Glomerular endothelial cell (primary cell): Measurements from ENCODE around the gene LRBA. TPM values are rescaled to one million over a fixed set of nuclear protein-coding genes. Genes with fewer than 3 reads are reported as not detected.

Experiments used
- DNase-seq: peaks from one replicate; pipeline ENCODE4 v3.0.0-alpha.2; 2011; ENCODE audit warnings: low read depth, low spot score; ENCODE audit errors: extremely low read depth
- total RNA-seq: library from RNA; depleted of rRNA; stranded (reverse); fragments of >200 nt; gene quantifications from 2 replicates; pipeline ENCODE4 v1.2.3, GENCODE V29; 2015

LRBA gene
- total RNA-seq, 1 donor from 2014 or later, result 23.7 TPM

- DNase-seq, result no peak
These were observed 414.2 kb downstream of the LRBA start for GRCh38 chr4:150600812-150601445.

GRCh38 chr4:150599547-150599946, 415.5 kb downstream of the LRBA start:
- DNase-seq, result no peak

GRCh38 chr4:150598909-150599308, 416.2 kb downstream of the LRBA start:
- no peak for DNase-seq

DNA sequence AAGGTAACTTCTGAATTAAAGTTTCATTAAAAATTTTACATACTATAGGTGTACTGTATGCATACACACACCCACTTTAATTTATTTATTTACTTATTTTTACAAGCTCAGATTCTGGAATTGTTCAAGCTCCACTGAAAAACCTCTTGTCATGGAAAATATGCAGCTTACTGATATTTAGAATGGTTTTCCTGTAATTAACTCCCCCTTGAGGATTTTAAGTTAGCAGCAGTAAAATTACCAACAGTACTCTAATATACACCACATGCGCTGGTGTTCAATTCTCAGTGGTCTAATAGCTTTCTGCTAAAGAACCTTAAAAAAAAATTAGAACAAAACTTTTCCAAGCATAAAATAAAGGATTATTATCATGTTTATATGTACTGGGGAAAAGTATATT, 421.1 kb downstream of the LRBA start:
- no peak for DNase-seq

- DNase-seq, result no peak
These were observed 423.2 kb downstream of the LRBA start for GRCh38 chr4:150591904-150592303.

GRCh38 chr4:150591406-150591805, 423.7 kb downstream of the LRBA start:
- no peak for DNase-seq

DNA sequence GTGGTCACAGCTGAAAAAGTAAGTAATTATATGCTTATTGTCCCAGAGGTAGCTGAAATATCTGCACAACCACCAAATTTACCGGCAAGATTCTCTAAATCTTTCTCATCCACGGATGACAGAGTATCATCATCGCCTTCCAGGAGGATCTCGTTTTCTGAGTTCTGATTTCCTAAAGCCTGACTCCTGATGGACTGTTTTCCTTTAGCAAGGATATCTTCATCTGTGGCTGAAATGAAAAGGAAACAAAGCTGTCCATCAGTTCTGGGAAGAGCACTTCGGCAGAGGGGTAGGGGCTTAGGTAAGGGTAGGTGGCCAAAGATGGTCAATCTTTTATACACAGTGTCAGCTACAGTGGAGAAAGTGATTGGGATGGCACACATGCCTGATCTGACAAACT, 424.5 kb downstream of the LRBA start:
- DNase-seq, result no peak

DNA sequence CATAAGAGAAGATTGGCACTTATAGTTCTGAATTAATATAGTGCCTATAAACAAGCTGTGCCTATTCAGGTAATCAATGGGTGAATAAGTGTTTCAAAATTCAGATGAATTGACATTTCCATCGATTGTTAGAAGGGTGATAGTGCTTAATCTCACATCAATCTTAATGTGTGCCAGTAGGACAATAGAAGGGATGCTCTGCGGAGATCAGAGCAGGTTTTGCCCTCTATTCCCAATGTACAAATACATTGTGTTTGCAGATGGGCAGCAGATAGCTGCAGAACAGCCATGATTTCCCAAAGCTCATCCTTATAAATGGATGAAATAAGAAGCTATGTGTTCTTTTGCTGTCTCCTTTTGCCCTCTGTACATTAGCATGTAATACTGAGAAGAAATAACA, 425.9 kb downstream of the LRBA start:
- DNase-seq, result no peak

GRCh38 chr4:150588316-150588715, 426.8 kb downstream of the LRBA start:
- no peak for DNase-seq

DNA sequence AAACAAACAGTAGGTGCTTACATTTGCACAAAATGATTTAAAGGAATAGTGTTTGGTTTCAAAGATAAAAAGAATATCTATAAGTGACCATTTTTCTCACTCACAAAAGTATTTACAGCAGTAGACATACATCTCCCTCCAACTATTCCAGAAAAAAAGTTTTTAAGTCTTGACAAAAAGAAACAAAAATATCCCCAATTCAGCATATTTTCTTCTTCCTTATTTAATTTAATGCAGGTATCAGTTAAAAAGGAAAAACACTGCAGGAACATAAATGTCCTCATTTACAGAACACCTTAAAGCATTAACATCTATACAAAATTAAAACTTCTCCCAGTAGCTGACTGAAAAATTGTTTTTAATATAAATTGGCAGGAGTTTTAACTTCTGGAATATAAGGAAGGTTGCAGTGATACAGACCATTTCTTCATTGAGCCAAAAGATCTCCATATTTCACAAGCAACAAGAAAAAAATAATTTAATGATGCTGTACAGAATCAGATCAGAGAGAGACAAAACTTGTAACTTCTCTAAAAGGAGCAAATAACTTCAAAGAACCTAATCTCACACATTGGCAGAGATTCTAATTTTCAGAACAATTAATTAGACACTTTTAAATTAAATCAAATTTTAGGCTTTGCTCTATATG, 428.8 kb downstream of the LRBA start:
- DNase-seq, result no peak

- no peak for DNase-seq
These were observed 429.5 kb downstream of the LRBA start for GRCh38 chr4:150585611-150586010.

DNA sequence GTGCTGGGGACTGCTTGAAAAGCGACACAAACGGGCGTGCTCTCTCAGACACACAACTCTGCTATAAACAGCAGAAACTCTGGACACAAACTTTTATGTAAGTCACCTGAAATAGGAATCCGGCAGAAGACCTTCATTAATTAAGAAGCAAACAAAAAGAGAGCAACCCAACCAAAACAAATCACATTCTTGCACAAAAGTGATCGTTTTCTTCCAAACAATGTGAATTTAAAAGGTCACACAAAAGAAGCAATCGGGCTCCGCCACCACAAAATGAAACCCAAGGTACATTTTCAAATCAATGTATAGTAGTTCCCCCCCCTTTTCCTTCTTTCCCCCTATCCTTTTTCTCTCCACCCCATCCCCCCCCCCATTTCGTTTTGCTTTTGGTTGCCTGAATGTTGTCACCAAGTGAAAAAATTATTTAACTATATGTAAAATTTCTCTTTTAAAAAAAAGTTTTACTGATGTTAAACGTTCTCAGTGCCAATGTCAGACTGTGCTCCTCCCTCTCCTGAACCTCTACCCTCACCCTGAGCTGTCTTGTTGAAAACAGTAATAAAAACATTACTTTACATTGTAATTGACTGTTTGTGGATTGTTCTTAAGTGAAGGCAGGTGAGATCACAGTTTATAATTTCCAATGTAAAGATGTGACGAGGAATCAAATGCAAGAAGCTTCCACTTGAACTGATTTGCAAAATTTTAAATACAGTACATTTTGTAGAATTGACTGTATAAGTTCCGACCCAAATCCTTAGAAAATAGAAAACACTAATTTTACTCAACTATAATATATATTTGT, 430.8 kb downstream of the LRBA start:
- no peak for DNase-seq

DNA sequence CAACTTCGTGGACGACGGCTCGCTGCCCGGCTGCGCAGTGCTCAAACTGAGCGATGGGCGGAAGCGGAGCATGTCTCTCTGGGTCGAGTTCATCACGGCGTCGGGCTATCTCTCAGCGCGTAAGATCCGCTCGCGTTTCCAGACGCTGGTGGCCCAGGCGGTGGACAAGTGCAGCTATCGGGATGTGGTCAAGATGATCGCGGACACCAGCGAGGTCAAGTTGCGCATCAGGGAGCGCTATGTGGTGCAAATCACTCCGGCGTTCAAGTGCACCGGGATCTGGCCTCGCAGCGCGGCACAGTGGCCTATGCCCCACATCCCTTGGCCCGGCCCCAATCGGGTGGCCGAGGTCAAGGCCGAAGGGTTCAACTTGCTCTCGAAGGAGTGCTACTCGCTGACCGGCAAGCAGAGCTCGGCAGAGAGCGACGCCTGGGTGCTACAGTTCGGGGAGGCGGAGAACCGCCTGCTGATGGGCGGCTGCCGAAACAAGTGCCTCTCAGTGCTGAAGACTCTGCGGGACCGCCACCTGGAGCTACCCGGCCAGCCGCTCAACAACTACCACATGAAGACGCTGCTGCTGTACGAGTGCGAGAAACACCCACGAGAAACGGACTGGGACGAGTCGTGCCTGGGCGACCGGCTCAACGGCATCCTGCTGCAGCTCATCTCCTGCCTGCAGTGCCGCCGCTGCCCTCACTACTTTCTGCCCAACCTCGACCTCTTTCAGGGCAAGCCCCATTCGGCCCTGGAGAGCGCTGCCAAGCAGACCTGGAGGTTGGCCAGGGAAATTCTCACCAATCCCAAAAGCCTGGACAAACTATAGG, 431.6 kb downstream of the LRBA start:
- no peak for DNase-seq

GRCh38 chr4:150582873-150583286, 432.2 kb downstream of the LRBA start:
- DNase-seq, result no peak

DNA sequence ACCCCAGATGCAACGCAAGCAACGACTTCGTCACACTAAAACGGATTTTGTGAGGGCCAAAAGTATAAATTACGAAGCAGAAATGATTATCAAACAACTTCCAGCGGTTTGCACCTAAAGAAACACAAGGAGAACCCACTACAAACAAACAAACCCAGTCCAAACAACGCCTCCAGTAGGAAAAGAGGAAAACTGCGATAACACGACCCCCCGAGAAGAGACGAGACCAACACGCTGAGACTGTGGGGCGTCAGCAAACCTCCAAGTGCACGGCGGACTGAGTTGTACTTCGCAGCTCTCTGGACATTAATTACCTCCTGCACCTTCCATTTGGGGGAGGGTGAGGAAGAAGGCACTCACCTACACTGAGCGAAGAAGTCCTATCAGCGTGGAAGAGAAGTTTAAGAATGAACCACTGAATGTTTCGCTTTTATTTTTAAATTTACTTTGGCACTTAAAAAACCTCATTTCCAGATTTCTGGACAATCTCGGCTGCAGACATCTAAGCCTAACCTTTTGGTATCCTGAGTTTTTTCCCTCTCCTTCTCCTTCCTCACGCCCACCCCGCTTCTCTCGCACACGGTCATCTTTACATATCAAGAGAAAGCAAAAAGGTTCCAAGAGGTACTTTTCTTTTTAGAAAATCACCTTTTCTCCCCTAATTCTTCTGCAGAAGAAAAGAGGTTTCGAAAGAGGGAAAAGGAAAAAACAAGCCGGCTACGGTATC, 432.8 kb downstream of the LRBA start, which contains the start of gene MAB21L2:
Gene MAB21L2 (plus strand): TSS at position 6 of the 727 bp plus-strand sequence. CDS start 879 bp downstream, outside the sequence.
- DNase-seq, result no peak

DNA sequence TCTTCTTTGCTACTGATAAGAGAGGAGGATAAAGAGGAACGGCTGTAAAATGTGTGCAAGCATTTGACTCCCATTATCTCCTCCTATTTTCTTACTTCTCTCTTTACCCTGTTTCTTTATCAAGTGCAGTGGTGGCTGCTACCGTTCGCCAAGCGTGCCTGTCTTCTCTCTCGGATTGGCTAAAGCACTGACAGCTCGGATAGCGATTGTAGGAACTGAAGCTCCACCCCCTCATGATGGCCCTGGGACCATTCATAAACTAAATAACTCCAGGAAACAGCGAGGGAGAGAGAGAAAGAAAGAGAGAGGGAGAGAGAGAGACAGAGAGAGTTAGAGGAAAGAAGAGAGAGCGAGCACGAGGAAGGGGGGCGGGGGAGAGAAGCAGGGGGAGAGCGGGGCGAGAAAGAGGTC, 433.4 kb downstream of the LRBA start:
- DNase-seq, result no peak

DNA sequence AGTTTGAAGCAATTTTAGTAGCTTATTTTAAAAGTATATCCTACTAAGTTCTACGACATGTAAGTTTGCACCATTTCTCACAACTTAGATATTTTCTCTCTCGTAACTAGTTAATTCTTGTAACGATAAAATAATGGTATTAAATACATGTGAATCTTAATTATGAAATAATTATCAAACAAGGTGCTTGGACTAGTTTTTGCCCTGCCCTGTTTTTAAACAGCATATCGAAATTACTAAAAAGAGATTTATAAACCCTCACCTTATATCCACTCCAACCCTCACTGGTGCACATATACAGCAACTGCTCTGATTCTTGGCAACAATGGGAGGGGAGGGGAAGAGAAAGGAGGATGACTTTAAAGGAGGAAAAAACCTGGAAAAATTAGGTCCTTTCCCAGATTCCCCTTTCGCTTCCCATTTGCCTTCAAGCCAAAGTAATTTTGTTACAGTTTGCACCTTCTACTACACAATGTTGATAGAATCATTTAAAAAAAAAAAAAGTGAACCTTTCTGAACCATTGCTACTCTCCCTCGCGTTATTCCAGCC, 434.0 kb downstream of the LRBA start:
- no peak for DNase-seq

- DNase-seq, result no peak
These were observed 434.8 kb downstream of the LRBA start for GRCh38 chr4:150580306-150580705.

DNA sequence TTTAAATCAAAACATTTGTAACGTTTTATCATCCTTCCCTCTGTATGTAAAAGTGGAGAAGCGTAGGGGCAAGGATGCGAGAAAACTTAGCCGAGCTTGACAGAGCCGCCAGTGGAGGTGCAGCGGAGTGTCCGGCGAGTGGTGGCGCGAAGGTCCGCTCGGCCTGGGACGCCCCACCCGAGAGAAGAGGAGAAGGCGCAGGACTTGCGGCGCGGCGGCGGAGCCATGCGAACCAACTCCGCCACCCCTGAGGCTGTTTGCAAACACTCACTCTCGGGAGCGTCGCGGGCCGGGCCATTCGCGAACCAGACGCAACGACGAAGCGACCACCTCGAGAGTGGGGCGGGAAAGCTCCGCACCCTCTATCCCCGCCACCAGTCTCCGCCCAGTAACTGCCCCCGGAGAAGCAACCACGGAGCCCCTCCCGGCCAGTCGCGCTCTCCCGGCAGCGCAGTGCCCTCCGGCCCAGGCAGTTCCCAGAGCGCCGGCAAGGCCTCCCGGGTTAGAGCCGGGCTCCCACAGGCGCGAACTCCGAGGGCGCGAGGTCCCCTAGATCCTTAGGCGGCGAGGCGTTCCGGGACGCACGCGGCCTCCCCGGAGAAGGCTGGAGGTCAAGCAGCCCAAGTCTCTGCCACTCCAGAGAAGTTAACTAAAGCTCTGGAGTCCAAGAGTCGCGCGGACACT, 435.4 kb downstream of the LRBA start:
- no peak for DNase-seq
